NT2/D1 (cell line): ENCODE results near the gene DIDO1.

ENCODE experiments used
- SUZ12 ChIP-seq: IDR thresholded peaks from 2 replicates; pipeline ENCODE4 v1.6.1; 2011; ENCODE audit not compliant: insufficient read length, insufficient read depth; ENCODE audit errors: extremely low read depth
- YY1 ChIP-seq: IDR thresholded peaks from 2 replicates; pipeline ENCODE4 v1.6.1; 2011; ENCODE audit not compliant: insufficient read length, insufficient read depth
- ZNF274 ChIP-seq: IDR thresholded peaks from 2 replicates; pipeline ENCODE4 v1.6.1; 2011; ENCODE audit warnings: mild to moderate bottlenecking, low read depth, low read length

- no peak for TF ChIP-seq YY1
- TF ChIP-seq ZNF274, result no peak
- no peak for TF ChIP-seq SUZ12
These were observed 33.0 kb upstream of the DIDO1 start for GRCh38 chr20:62959101-62959971.
